PC-3 (cell line): ENCODE results near the gene PM20D2. TPM values are rescaled to one million over a fixed set of nuclear protein-coding genes. Genes with fewer than 3 reads are reported as not detected.

Experiments used
- ATAC-seq: fragments of 200-7000 bp; cut with Tn5 transposase; 2 replicates; pipeline ENCODE4 v1.9.1; 2020; ENCODE audit warnings: mild to moderate bottlenecking, moderate library complexity
- BruUV-seq: library from RNA; stranded (reverse); fragments of 400-500 nt; replicated peaks from 2 replicates; lab custom pipeline; 2021; lab: Mats Ljungman, UMichigan
- CTCF ChIA-PET: fragments of 300-600 bp; sonication (Branson Sonifier 250); formaldehyde crosslinking; loops from one replicate; lab custom pipeline; 2022; ENCODE audit warnings: antibody characterized with exemption; lab: Charles Lee
- POLR2A ChIA-PET: fragments of 300-600 bp; sonication (Branson Sonifier 250); formaldehyde crosslinking; loops from one replicate; lab custom pipeline; 2022; ENCODE audit warnings: antibody characterized with exemption; ENCODE audit not compliant: unreplicated experiment; lab: Charles Lee
- DNase-seq: peaks from one replicate; pipeline ENCODE4 v3.0.0-alpha.2; 2015
- H2AFZ ChIP-seq: fragments of 300-600 bp; sonication (generic); 2 replicates; pipeline ENCODE4 v1.6.0; 2016; ENCODE audit warnings: antibody characterized with exemption, low read length
- H3F3A ChIP-seq: fragments of 300-600 bp; sonication (generic); one replicate; pipeline ENCODE4 v1.6.0; 2017; ENCODE audit warnings: antibody characterized with exemption, low read length, control low read depth, mild to moderate bottlenecking; ENCODE audit not compliant: unreplicated experiment
- H3K27ac ChIP-seq: fragments of 300-600 bp; sonication (generic); 2 replicates; pipeline ENCODE4 v1.5.1; 2016; ENCODE audit warnings: mild to moderate bottlenecking, low read length
- H3K27me3 ChIP-seq: fragments of 300-600 bp; sonication (generic); 2 replicates; pipeline ENCODE4 v1.6.1; 2016; ENCODE audit warnings: low read length, mixed read lengths
- H3K36me3 ChIP-seq: fragments of 300-600 bp; sonication (generic); 2 replicates; pipeline ENCODE4 v1.6.1; 2016; ENCODE audit warnings: low read depth, mixed run types, low read length, mixed read lengths
- H3K4me1 ChIP-seq: fragments of 300-600 bp; sonication (generic); 2 replicates; pipeline ENCODE4 v1.5.1; 2016; ENCODE audit warnings: low read length; ENCODE audit not compliant: insufficient read depth
- H3K4me2 ChIP-seq: fragments of 300-600 bp; sonication (generic); 2 replicates; pipeline ENCODE4 v1.6.0; 2016; ENCODE audit warnings: low read length
- H3K4me3 ChIP-seq: fragments of 300-600 bp; sonication (generic); 2 replicates; pipeline ENCODE4 v1.5.1; 2016; ENCODE audit warnings: mild to moderate bottlenecking, low read length, mixed read lengths
- H3K79me2 ChIP-seq: fragments of 300-600 bp; sonication (generic); 2 replicates; pipeline ENCODE4 v1.6.1; 2017; ENCODE audit warnings: low read length, mixed read lengths
- H3K9ac ChIP-seq: fragments of 300-600 bp; sonication (generic); 2 replicates; pipeline ENCODE4 v1.6.0; 2016; ENCODE audit warnings: mild to moderate bottlenecking, low read length
- H3K9me2 ChIP-seq: fragments of 300-600 bp; sonication (generic); replicated peaks from 2 replicates; pipeline ENCODE4 v1.6.1; 2016; ENCODE audit warnings: mixed run types, low read length, mixed read lengths
- H3K9me3 ChIP-seq: fragments of 300-600 bp; sonication (generic); 2 replicates; pipeline ENCODE4 v1.6.1; 2016; ENCODE audit warnings: low read length, mixed read lengths
- H4K20me1 ChIP-seq: fragments of 300-600 bp; sonication (generic); 2 replicates; pipeline ENCODE4 v1.6.1; 2016; ENCODE audit warnings: low read length, mixed read lengths
- EZH2 ChIP-seq: fragments of 300-600 bp; sonication (generic); IDR thresholded peaks from one replicate; pipeline ENCODE4 v1.6.1; 2017; ENCODE audit warnings: antibody characterized with exemption, mild to moderate bottlenecking, low read length; ENCODE audit not compliant: unreplicated experiment
- EZH2phosphoT487 ChIP-seq: fragments of 300-600 bp; sonication (generic); IDR thresholded peaks from 2 replicates; pipeline ENCODE4 v1.6.1; 2018; ENCODE audit warnings: mild to moderate bottlenecking, antibody characterized with exemption, low read length, borderline replicate concordance
- intact Hi-C: fragments of 100-400 bp; cut with micrococcal nuclease; formaldehyde crosslinking; loops from 2 replicates; pipeline ENCODE4 v1.9.0; 2023
- total RNA-seq: library from RNA; depleted of rRNA; stranded (reverse); fragments of >200 nt; gene quantifications from 2 replicates; pipeline ENCODE4 v1.2.3, GENCODE V29; 2014
- TF ChIP-seq, protein P1 (sequence below): fragments of 300-600 bp; sonication (generic); conservative IDR thresholded peaks from 2 replicates; pipeline ENCODE4 v1.5.1; 2017; ENCODE audit warnings: antibody characterized with exemption, low read depth, mild to moderate bottlenecking, low read length

The PM20D2 gene
- total RNA-seq, 1 experiment from 2014 or later: 17.3 TPM

DNA sequence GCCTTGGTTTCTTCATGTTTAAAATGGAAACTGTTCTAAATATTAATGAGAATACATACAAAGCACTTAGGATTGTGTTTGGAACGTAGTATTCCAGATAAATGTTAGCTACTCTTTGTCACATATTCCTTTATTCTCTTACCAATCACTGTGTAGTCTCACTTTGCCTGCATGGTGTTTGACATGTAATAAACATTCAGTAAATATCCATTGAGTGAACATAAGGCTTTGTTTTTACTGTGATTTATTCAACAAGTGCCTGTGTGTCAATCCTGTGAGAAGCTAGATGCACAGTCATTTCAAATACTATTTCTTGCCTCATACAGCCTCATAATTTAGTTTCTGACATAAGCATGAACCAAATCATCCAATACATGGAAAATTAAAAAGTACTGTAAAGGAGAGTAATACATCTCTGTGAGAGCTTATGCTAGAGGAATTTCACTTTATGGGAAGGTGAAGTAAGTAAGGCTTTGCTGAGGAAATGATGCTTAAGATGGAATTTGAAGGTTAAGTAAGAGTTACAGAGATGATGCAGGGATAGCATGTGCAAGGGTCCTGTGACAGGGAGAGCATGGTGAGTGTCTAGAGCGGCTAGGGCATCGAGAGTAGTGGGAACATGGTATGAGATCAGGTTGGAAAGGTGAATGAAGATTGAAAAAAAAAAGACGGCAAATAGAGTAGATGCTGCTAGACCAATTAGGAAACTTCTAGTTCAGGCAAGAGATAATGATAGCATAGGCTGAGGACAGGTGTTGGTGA, 14.7 kb downstream of the PM20D2 start:
- Histone ChIP-seq H3F3A (no peaks in the 10 kb centered on the region), H3K79me2 (no peaks in the 10 kb centered on the region), H3K9me2 (no peaks in the 10 kb centered on the region), H3K27me3 (no peaks in the 10 kb centered on the region), H2AFZ (no peak overlapping the region), H3K4me3 (no peak overlapping the region), H3K36me3 (no peaks in the 10 kb centered on the region; the same call in 1 of the 2 replicates), H3K9me3 (no peaks in the 10 kb centered on the region), H3K27ac (no peak overlapping the region), H3K9ac (no peak overlapping the region), H3K4me2 (no peak overlapping the region), H4K20me1 (no peaks in the 10 kb centered on the region), H3K4me1 (no peaks in the 10 kb centered on the region)
- POLR2A ChIA-PET: no interaction called here
- CTCF ChIA-PET: no interaction called here
- TF ChIP-seq EZH2phosphoT487 (no peak), EZH2 (no peak)
- TF ChIP-seq, protein P1, sequence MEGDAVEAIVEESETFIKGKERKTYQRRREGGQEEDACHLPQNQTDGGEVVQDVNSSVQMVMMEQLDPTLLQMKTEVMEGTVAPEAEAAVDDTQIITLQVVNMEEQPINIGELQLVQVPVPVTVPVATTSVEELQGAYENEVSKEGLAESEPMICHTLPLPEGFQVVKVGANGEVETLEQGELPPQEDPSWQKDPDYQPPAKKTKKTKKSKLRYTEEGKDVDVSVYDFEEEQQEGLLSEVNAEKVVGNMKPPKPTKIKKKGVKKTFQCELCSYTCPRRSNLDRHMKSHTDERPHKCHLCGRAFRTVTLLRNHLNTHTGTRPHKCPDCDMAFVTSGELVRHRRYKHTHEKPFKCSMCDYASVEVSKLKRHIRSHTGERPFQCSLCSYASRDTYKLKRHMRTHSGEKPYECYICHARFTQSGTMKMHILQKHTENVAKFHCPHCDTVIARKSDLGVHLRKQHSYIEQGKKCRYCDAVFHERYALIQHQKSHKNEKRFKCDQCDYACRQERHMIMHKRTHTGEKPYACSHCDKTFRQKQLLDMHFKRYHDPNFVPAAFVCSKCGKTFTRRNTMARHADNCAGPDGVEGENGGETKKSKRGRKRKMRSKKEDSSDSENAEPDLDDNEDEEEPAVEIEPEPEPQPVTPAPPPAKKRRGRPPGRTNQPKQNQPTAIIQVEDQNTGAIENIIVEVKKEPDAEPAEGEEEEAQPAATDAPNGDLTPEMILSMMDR: no peak
- ATAC-seq (no peak), DNase-seq (no peak)
- BruUV-seq: no TSS peak
- intact Hi-C loops: no loop called here

DNA sequence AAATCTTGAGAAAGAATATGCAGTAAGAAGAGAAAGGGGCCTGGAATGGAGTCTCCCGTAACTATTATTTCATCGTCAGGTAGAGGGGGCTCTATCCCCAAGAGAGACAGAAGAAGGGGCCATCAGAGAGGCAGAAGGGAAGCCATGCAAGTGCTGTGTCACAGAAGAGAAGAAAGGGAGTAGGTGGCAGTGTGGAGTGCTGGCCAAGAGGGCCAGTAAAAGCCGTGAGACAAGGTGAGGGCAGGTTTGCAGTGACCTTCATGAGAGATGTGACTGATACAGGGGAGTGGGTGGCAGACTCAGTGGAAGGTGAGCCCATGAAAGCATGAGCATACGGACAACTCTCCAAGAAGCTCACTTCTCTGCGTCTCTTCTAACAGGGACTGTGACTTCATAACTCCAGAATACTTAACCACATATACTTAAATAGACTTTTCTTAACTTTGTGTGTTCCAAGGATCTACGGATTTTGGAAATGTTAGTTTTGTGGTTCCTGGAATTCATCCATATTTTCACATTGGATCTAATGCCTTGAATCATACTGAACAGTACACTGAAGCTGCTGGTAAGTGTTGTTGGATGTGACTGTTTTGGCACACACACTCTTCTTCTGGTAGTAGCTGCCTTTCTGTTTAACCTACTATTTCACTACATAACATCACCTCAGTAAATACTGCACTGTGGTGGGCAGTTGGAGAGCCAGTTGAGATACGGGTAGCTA, 15.6 kb downstream of the PM20D2 start:
- POLR2A ChIA-PET: no interaction called here
- no peaks in the 10 kb centered on the region for H3K9me3 ChIP-seq

More for the DNA sequence above, 15.6 kb downstream of the PM20D2 start:
- no peak overlapping the region for H3K4me3 ChIP-seq
- no peaks in the 10 kb centered on the region; the same call in 1 of the 2 replicates for H3K36me3 ChIP-seq
- H3K9me2 ChIP-seq: no peaks in the 10 kb centered on the region
- H3K79me2 ChIP-seq: no peaks in the 10 kb centered on the region
- H3K4me2 ChIP-seq: no peak overlapping the region
- no peak for TF ChIP-seq EZH2
- TF ChIP-seq EZH2phosphoT487: no peak
- TF ChIP-seq, protein P1: no peak
- H3F3A ChIP-seq: no peaks in the 10 kb centered on the region
- ATAC-seq (no peak), DNase-seq (no peak)
- no peaks in the 10 kb centered on the region for H3K4me1 ChIP-seq
- intact Hi-C loops: no loop called here
- H3K27me3 ChIP-seq: no peaks in the 10 kb centered on the region
- BruUV-seq: no TSS peak
- H3K27ac ChIP-seq: no peak overlapping the region
- H3K9ac ChIP-seq: no peak overlapping the region
- CTCF ChIA-PET: no interaction called here
- H2AFZ ChIP-seq: no peak overlapping the region
- H4K20me1 ChIP-seq: no peaks in the 10 kb centered on the region
